ENCODE measurements around the gene TEF.

- TF ChIP-seq GABPA (IDR thresholded peaks at IDR 0.05; ENCODE audit: low read depth) = no peak
- TF ChIP-seq CTCF (IDR thresholded peaks at IDR 0.05) = no peak
- TF ChIP-seq, protein P1, sequence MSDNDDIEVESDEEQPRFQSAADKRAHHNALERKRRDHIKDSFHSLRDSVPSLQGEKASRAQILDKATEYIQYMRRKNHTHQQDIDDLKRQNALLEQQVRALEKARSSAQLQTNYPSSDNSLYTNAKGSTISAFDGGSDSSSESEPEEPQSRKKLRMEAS (IDR thresholded peaks at IDR 0.05; ENCODE audit: low read depth) = no peak
- no peak for TF ChIP-seq POLR2AphosphoS5 (IDR thresholded peaks at IDR 0.05; ENCODE audit: low read depth, low read length)
- TF ChIP-seq FOXM1 (IDR thresholded peaks at IDR 0.05; ENCODE audit: low read depth) = no peak
These were observed 13.0 kb upstream of the TEF start for GRCh38 chr22:41368543-41369423.

Measured in SK-N-SH (cell line).